ENCODE measurements around the gene LYVE1.

DNA sequence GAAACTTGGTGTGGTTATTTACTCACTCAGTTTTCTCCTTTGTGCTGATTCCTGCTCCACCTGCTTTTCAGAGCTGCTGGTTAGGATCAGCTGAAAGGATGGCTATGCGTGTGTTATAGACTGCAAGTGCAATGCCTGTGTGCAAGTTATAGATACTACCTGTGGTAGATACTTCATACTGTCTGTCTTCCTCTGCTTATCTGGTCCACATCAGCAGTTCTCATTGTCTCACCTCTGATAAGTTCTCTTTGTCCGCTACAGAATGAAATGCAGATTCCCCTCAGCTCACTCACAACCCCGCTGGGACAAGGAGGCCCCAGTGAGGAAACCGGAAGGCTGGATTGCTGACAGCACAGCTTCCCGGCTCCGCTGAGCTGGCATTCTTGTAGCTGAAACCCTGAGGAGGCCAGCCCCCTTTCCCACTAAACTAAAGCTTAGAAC, 37.5 kb upstream of the LYVE1 start:
- TF ChIP-seq, protein P1, sequence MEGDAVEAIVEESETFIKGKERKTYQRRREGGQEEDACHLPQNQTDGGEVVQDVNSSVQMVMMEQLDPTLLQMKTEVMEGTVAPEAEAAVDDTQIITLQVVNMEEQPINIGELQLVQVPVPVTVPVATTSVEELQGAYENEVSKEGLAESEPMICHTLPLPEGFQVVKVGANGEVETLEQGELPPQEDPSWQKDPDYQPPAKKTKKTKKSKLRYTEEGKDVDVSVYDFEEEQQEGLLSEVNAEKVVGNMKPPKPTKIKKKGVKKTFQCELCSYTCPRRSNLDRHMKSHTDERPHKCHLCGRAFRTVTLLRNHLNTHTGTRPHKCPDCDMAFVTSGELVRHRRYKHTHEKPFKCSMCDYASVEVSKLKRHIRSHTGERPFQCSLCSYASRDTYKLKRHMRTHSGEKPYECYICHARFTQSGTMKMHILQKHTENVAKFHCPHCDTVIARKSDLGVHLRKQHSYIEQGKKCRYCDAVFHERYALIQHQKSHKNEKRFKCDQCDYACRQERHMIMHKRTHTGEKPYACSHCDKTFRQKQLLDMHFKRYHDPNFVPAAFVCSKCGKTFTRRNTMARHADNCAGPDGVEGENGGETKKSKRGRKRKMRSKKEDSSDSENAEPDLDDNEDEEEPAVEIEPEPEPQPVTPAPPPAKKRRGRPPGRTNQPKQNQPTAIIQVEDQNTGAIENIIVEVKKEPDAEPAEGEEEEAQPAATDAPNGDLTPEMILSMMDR (conservative IDR thresholded peaks at IDR 0.05; ENCODE audit: low read depth, low read length), result no peak
- TF ChIP-seq EZH2 (IDR thresholded peaks at IDR 0.05; ENCODE audit: borderline replicate concordance, low read depth, low read length, poor library complexity, severe bottlenecking), result no peak

Measured in A673 (cell line).